Omental fat pad (tissue), 4 donors: ENCODE measurements around the gene ELAC1. TPM values are rescaled to one million over a fixed set of nuclear protein-coding genes. Genes with fewer than 3 reads are reported as not detected.
"Not testable (repeated sequence)": the region's sequence is repeated elsewhere in the genome, so short reads cannot be mapped to it uniquely, and the experiment has no call there.

Source experiments
- ATAC-seq: fragments of 150-250 bp; one replicate; pipeline ENCODE4 v1.9.1; 2016; ENCODE audit warnings: mild to moderate bottlenecking, moderate library complexity; ENCODE audit not compliant: low FRiP score
- DNase-seq: peaks from one replicate; pipeline ENCODE4 v3.0.0-alpha.2; 2019; ENCODE audit warnings: low spot score
- CTCF ChIP-seq, 3 donors: fragments of 450-650 bp; IDR thresholded peaks; one replicate each; pipeline ENCODE4 v1.5.1; 2016 to 2017; ENCODE audit warnings: antibody characterized with exemption in 3 of 3, mild to moderate bottlenecking in 3 of 3, moderate library complexity in 2 of 3
- total RNA-seq, 4 donors: library from RNA; depleted of rRNA; stranded (reverse); fragments of >200 nt; gene quantifications; one replicate each; pipeline ENCODE4 v1.1.0, GENCODE V29; 2016

Gene ELAC1
- total RNA-seq, 4 donors from 2014 or later: 4.4 to 8.4 (median 5.5) TPM

- no peak for TF ChIP-seq CTCF (IDR thresholded peaks at IDR 0.05)
- DNase-seq (no peak), ATAC-seq (no peak)
Measured at GRCh38 chr18:50934545-50935211, 33.2 kb upstream of the ELAC1 start.

- no peak for TF ChIP-seq CTCF (IDR thresholded peaks at IDR 0.05)
- ATAC-seq (no peak), DNase-seq (no peak)
Measured at GRCh38 chr18:50935493-50936191, 32.2 kb upstream of the ELAC1 start.

- TF ChIP-seq CTCF (IDR thresholded peaks at IDR 0.05): no peak
- ATAC-seq (no peak), DNase-seq (no peak)
Measured at GRCh38 chr18:50937183-50937582, 30.7 kb upstream of the ELAC1 start.

- no peak for DNase-seq
- ATAC-seq: no peak
- no peak for TF ChIP-seq CTCF (IDR thresholded peaks at IDR 0.05)
Measured at GRCh38 chr18:50938912-50939311, 28.9 kb upstream of the ELAC1 start.

GRCh38 chr18:50944245-50944932, 23.5 kb upstream of the ELAC1 start:
- DNase-seq: no peak
- no peak for ATAC-seq
- TF ChIP-seq CTCF (IDR thresholded peaks at IDR 0.05): no peak

GRCh38 chr18:50945918-50946317, 21.9 kb upstream of the ELAC1 start:
- not testable (repeated sequence) for ATAC-seq, DNase-seq

- ATAC-seq: peak; percentile 64
- DNase-seq: no peak
Measured at GRCh38 chr18:50947899-50948298, 19.9 kb upstream of the ELAC1 start.

More at GRCh38 chr18:50947899-50948298, 19.9 kb upstream of the ELAC1 start:
- TF ChIP-seq CTCF (IDR thresholded peaks at IDR 0.05): no peak
